IPS-18c (cell line): Measurements from ENCODE around the gene SPRY4.
"Not testable (repeated sequence)": the region's sequence is repeated elsewhere in the genome, so short reads cannot be mapped to it uniquely, and the experiment has no call there.

Source experiments
- H3K4me3 ChIP-seq: 2 replicates; pipeline ENCODE4 v1.7.0; 2013; ENCODE audit warnings: low read depth, mild to moderate bottlenecking, low read length, moderate library complexity; ENCODE audit not compliant: insufficient read depth
- H3K9me3 ChIP-seq: one replicate; pipeline ENCODE4 v1.6.1; 2013; ENCODE audit warnings: mild to moderate bottlenecking, low read length, moderate library complexity; ENCODE audit not compliant: control insufficient read depth, insufficient read depth

Gene SPRY4

GRCh38 chr5:142324871-142325724, at the start of gene SPRY4:
TSS of gene SPRY4 (minus strand) at chr5:142325021. CDS start at chr5:142315108, 9,913 bp downstream.
- H3K4me3 ChIP-seq: peak within 1 kb of the TSS; percentile 92

GRCh38 chr5:142368529-142368928, 43.7 kb upstream of the SPRY4 start:
- H3K9me3 ChIP-seq: peaks cover 3% of the 10 kb centered on the region
- H3K4me3 ChIP-seq: no peak overlapping the region

More at GRCh38 chr5:142324871-142325724, at the start of gene SPRY4:
- no peaks in the 10 kb centered on the region for H3K9me3 ChIP-seq

GRCh38 chr5:142366007-142366406, 41.2 kb upstream of the SPRY4 start:
- peaks cover 3% of the 10 kb centered on the region for H3K9me3 ChIP-seq
- no peak overlapping the region for H3K4me3 ChIP-seq

GRCh38 chr5:142364251-142365145, 39.7 kb upstream of the SPRY4 start:
- Histone ChIP-seq H3K9me3 (peaks cover 3% of the 10 kb centered on the region), H3K4me3 (no peak overlapping the region)

- H3K4me3 ChIP-seq: no peak overlapping the region
- peaks cover 3% of the 10 kb centered on the region for H3K9me3 ChIP-seq
Observed at GRCh38 chr5:142363619-142363963, 38.8 kb upstream of the SPRY4 start.

GRCh38 chr5:142362193-142362592, 37.4 kb upstream of the SPRY4 start:
- not testable (repeated sequence) for H3K9me3 ChIP-seq, H3K4me3 ChIP-seq

GRCh38 chr5:142360607-142361120, 35.8 kb upstream of the SPRY4 start:
- Histone ChIP-seq H3K9me3 (peaks cover 1% of the 10 kb centered on the region), H3K4me3 (no peak overlapping the region)

GRCh38 chr5:142360051-142360498, 35.3 kb upstream of the SPRY4 start:
- Histone ChIP-seq H3K9me3 (no peaks in the 10 kb centered on the region), H3K4me3 (no peak overlapping the region)

- Histone ChIP-seq H3K4me3 (no peak overlapping the region), H3K9me3 (no peaks in the 10 kb centered on the region)
Observed at GRCh38 chr5:142358648-142359047, 33.8 kb upstream of the SPRY4 start.

- H3K9me3 ChIP-seq: no peaks in the 10 kb centered on the region
- H3K4me3 ChIP-seq: no peak overlapping the region
Observed at GRCh38 chr5:142358121-142358520, 33.3 kb upstream of the SPRY4 start.

- Histone ChIP-seq H3K4me3 (peak overlapping the region; percentile 53; the same call in 1 of the 2 replicates), H3K9me3 (no peaks in the 10 kb centered on the region)
Observed at GRCh38 chr5:142357469-142358090, 32.8 kb upstream of the SPRY4 start.

- Histone ChIP-seq H3K9me3 (no peaks in the 10 kb centered on the region), H3K4me3 (peak overlapping the region; percentile 53; the same call in 1 of the 2 replicates)
Observed at GRCh38 chr5:142356716-142357468, 32.1 kb upstream of the SPRY4 start.

- Histone ChIP-seq H3K9me3 (no peaks in the 10 kb centered on the region), H3K4me3 (peak overlapping the region; percentile 53; the same call in 1 of the 2 replicates)
Observed at GRCh38 chr5:142356349-142356715, 31.5 kb upstream of the SPRY4 start.

- H3K4me3 ChIP-seq: no peak overlapping the region
- H3K9me3 ChIP-seq: no peaks in the 10 kb centered on the region
Observed at GRCh38 chr5:142353071-142353472, 28.3 kb upstream of the SPRY4 start.

GRCh38 chr5:142350021-142350420, 25.2 kb upstream of the SPRY4 start:
- H3K4me3 ChIP-seq: no peak overlapping the region
- H3K9me3 ChIP-seq: no peaks in the 10 kb centered on the region

GRCh38 chr5:142346706-142347105, 21.9 kb upstream of the SPRY4 start:
- no peak overlapping the region for H3K4me3 ChIP-seq
- peaks cover 4% of the 10 kb centered on the region for H3K9me3 ChIP-seq

GRCh38 chr5:142344915-142345314, 20.1 kb upstream of the SPRY4 start:
- H3K4me3 ChIP-seq, H3K9me3 ChIP-seq: not testable (repeated sequence)
